Cortex of kidney (tissue), 1 donor: ENCODE measurements around the gene CENPF.
"Not testable (repeated sequence)": the region's sequence is repeated elsewhere in the genome, so short reads cannot be mapped to it uniquely, and the experiment has no call there.

Experiments
- DNase-seq: peaks from one replicate; lab custom pipeline; 2025; lab: John Stamatoyannopoulos, UW

The CENPF gene

DNA sequence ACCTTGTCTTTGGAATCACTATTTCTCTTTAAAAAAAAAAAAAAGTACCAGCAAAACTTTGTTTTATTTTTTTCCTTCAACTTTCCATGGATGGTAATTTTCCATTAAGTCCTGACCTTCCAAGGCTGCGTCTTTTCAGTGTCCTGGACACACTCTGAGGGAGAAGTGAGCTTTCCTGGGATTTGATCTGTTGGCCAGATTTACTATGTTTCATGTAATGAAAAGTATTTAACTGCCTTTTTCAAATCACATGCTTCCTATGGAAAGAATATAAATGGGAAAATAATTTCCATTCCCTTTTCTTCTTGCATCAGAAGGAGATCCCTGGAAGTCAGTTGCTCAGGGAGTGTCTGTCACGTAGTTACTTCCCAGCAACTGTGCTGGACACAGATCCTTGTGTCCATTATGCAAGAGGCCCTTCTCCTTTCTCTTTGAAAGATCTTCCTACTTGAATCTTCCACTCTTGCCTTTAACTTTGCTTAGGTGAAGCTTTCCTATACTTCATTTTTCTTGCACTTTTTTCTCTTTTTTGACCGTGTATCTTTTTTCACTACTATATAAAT, 59.3 kb downstream of the CENPF start:
- DNase-seq = no peak

DNA sequence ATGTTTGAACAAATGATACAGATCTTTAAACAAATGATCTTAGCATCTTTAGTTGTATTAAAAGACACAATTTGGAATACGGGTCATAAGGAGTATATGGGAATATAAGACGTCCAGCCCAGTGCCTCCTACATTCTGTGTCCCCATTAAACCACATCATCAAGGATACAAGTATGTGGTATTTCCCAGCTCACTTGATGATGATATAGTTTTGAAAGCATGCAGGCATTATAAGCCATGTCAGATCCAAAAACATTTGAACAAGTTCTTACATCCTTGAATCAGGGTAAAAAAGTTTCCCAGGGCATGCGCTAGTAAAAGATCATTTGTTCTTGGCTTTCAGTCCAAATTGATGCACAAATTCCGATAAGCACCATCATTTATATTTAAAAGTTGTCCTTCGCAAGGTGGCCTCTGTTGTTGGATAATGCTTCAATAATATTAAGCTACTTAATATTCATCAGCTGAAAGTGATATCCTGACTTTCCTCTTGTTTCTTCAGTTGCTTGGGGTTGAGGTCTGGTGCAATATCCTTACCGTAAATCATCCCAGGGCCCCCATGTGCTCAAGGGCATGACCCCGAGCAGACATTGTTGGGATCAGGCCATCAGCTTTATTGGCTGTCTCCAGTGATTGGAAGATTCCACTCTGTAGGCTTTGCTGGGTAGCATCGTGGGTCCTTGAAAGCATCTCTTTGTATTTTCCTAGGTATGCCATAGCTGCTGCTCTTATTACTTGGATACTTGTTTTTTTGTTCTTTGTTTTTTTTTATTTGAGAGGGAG, 61.8 kb downstream of the CENPF start:
- DNase-seq = no peak

DNA sequence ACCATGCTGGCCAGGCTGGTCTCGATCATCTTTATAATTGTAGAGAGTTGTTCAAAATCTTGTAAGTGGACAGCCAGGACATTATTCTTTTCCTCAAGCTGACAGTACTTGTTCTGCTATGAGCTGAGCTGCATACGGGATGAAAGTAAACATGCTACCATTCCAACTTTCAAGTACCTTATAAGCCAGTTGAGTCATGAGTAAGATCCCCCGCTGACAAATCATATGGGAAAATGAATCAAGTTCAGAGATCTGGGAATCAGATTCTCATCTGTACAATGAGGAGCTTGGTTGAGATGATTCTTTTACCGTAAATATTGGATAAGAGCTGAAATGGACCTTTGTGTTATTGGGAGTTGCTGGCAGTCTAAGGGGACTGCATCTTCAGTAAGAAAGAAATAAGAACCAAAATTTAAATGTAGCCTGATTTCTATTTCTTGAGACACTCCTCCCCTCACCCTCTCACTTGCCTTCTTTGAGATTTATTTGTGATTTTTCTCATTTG, 62.7 kb downstream of the CENPF start:
- DNase-seq = no peak

DNA sequence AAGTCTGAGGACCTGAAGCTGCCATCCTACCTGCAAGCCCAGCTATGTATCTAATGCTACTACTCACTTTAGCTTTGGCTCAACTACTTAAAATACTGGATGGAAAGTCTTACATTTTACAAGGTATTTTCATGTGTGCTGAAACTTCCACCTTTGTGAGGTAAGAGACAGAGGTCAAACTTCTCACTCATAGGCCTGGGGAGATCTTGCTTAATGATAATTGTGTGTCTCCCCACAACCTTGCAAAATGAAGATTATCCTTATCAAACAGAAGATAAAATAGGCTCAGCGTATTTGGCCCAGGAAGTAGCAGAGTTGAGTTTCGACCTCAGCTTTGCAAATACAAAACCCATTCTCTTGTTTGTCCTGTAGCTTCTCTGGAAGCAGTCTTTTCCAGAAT, 63.7 kb downstream of the CENPF start:
- DNase-seq = no peak

DNA sequence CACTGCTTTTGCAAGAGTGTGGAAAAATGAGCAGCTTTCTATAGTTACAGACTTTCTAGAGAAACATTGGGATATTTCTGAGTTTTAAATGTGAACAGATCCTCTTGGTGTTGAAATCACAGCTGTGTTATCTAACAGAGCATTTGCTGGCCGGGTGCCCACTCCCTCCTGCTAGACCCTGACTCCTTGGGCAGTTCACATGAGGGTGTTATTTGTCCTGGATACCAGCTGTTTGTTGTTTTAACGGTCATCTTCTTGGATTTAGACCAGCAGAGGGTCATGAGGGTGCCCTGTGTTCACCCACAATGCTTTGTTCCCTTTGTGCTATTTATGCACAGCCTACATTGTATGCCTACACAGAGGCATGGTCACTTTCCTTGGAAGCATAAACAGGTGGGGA, 67.1 kb downstream of the CENPF start:
- no peak for DNase-seq

DNA sequence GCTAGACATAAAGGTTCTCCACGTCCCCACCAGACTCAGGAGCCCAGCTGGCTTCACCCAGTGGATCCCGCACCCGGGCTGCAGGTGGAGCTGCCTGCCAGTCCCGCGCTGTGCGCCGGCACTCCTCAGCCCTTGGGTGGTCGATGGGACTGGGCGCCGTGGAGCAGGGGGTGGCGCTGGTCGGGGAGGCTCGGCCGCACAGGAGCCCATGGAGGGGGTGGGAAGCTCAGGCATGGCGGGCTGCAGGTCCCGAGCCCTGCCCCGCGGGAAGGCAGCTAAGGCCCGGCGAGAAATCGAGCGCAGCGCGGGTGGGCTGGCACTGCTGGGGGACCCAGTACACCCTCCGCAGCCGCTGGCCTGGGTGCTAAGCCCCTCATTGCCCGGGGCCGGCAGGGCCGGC, 70.0 kb downstream of the CENPF start:
- not testable (repeated sequence) for DNase-seq

DNA sequence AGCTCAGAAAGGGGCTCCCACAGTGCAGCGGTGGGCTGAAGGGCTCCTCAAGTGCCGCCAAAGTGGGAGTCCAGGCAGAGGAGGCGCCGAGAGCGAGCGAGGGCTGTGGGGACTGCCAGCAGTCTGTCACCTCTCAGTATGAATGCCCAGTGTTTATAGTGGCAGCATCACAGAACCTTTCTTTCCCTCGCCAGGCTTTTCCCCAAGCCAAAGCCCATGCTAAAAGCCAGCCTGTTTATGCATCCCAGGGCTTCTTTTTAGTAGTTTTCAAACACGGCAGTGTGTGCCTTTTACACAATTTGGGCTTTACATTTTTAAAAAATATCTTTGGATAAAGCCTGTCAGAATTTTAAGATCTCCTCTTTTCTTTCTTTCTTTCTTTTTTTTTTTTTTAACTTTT, 70.6 kb downstream of the CENPF start:
- no peak for DNase-seq

DNA sequence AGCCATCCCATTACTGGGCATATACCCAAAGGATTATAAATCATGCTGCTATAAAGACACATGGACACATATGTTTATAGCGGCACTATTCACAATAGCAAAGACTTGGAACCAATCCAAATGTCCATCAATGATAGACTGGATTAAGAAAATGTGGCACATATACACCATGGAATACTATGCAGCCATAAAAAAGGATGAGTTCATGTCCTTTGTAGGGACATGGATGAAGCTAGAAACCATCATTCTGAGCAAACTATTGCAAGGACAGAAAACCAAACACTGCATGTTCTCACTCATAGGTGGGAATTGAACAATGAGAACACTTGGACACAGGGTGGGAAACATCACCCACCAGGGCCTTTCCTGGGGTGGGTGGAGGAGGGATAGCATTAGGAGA, 72.5 kb downstream of the CENPF start:
- DNase-seq = not testable (repeated sequence)

DNA sequence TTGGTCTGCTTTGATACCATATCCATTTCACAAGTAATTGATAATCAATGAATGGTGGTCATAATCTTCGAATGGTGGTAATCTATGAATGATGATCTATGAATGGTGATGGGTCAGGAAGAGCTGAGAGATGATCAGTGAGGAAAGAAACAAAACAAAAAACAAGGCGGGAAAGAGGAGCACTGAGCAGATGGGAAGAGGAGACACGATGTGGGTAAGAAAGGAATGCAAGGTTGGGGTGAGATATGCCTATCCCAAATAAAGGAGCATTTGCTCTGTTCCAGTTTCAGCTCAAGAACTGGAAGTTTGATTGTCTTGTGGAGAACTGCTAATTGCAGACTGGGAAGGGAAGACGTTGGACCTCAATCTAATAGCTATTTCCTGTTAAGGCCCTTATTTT, 73.8 kb downstream of the CENPF start:
- no peak for DNase-seq

DNA sequence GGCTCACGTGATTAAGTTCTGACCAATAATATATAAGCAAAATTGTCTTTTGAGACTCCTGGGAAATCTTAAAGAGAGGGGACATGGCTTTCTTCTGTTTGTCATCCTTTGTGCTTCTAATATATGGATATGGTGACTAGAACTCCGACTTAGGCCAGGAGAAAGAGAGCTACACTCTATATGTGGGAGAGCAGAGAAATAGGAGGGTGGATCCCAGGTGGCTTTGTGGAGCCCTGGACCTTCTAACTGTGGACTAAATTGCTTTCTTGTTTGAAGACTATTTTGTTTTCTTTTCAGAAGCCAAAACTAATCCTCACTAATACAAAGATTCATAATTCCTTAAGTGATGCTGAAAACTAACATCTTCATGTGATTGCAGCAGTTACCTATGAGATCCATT, 75.0 kb downstream of the CENPF start:
- DNase-seq = no peak

DNA sequence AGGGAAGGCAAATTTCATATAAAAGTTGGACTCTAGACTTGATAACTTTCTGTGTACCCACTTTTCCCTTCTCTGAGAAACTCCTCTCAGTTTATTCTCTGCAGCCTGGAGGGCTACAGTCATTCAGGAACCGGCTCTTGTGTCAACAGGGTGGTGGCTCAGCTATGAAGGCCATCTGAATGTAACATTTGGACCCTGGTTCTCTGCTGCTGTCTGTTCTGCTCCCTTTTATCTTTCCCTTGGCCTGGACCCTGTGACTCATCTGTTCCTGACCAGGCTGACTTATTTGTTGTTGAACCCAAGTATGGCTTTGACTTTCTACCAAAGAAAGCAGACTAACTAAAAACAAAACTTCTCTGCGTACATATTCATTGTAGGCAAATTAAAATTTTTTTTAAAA, 75.4 kb downstream of the CENPF start:
- no peak for DNase-seq

DNA sequence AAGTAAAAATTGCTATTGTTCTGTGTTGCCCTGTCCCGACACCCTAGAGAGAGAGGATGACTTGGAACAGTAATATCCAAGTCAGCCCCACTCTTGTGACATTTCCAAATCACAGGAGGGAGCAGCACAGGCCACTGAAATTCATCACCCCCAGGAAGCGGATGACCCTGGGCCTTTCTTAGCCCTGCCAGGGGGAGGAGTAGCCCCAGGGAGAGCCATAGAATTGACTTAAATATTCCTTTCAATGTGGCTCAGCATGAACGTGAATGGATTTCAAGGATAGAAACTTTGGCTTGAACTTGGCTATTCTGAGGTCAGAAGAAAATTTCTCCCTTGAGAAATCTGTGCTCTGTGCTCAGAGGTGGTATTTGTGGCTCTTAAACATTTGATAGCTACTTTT, 80.6 kb downstream of the CENPF start:
- DNase-seq = no peak

DNA sequence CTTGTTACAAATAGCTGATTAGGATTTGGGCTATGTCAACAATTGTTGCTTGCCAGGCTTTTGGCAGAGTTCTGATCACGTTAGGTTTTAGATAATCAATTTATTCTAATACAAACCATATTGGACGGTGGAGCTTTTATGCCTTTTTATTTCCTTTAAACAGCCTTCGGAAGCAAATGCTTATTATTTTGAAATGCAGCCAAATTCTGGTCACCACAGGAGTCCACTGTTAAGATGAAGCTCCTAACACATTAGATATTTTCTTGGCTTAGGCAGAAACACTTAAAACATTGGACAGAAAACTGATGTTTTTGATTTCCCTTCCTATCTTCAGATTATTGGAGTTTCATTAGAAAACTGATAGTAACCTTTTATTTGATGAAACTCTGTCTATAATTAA, 82.9 kb downstream of the CENPF start:
- no peak for DNase-seq

DNA sequence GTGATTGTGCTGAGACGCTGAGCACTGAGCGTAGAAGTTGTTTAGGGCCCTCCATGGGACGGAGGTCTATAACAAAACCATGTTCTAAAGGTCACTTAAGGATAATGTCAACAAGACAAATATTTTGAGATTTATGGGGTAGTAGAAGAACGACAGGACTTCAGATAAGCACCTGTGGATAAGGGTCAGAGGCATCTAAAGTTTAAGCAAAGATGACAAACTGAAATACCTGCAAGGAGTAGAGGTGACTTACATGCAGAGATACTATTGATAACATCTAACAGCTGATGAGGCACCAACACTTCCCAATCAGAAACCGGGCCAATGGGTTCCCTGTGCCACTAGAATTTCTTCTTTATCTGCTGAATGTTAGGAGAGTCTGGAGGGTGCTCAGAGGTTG, 83.5 kb downstream of the CENPF start:
- DNase-seq = no peak

DNA sequence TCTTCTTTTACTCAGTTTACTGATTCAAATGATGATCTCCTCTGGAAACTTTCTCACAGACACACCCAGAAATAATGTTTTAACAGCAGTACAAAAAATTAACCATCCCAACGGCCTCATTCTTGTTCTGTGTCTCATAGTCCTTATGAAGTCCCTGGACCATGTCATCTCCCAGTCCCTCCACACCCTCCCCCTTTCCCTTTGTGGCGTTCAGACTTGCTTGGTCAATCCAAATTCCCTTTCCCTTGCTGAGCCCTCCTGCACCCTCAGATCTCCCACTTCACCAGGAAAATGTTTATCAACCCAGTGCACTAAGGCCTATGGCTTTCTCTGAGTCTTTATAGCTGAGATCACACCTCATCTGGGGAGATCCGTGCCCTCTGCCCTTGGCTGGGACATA, 85.9 kb downstream of the CENPF start:
- DNase-seq = no peak

DNA sequence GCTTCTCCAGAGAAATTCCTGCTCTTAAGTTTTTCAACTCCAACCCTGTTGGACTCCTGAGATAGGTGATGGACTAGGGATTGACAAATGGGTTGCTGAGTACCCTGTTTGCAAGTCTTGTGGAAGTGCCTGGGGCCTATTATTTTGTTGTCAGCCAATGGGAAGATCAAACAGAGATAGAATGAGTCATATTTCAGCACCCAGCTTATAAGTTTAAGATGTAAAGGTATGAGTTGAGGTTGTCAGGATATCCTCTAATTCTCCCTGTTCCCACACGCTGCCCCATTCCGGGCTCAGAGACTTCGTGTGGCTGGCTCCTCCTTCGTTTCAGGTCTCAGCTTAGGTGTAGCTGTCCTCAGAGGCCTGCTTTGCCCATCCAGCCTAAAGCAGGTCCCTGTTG, 91.8 kb downstream of the CENPF start:
- DNase-seq = no peak

DNA sequence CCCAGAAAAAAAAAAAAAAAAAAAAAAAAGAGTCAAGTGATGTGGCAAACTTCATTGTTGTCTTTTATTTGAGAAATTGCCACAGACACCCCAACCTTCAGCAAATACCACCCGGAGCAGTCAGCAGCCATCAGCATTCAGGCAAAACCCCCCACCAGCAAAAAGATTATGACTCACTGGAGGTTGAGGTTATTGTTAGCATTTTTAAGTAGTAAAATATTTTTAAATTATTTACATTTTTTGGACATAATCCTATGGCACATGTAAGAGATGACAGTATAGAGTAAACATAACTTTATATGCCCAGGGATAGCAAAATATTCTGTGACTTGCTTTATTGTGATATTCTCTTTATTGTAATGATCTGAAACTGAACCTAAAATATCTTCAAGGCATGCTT, 95.6 kb downstream of the CENPF start:
- DNase-seq = no peak

DNA sequence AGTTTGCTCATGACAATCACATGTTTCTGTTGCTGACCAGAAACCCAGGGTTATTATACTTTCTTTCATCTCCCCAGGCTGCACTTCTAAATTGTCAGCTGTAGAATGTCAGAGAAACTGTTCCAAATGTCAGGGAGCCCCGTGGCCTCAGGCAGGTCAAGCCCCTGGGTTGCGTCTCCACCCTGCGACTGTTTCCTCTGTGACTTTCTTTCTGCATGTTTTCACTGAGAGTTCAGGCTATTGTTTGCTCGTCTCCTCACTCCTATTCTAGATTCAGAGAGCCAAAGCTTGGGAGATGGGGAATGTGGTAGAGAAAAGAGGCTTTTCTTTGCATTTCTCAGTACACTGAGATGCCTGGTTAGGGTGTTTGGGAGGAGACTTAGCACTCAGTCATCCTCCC, 97.4 kb downstream of the CENPF start:
- no peak for DNase-seq

DNA sequence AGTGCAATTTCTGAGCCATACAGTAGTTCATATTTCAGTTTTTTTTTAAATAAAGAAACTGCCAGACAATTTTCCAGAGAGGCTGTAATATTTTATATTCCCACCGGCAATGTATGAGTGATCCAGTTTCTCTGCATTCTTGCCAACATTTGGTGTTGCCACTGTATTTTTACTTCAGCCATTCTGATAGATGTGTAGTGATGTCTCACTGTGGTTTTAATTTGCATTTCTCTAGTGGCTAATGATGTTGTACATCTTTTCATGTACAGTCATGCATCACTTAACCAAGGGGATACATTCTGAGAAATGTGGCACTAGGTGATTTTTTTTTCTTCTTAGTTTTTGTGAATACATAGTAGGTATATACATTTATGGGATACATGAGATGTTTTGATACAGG, 99.6 kb downstream of the CENPF start:
- no peak for DNase-seq

DNA sequence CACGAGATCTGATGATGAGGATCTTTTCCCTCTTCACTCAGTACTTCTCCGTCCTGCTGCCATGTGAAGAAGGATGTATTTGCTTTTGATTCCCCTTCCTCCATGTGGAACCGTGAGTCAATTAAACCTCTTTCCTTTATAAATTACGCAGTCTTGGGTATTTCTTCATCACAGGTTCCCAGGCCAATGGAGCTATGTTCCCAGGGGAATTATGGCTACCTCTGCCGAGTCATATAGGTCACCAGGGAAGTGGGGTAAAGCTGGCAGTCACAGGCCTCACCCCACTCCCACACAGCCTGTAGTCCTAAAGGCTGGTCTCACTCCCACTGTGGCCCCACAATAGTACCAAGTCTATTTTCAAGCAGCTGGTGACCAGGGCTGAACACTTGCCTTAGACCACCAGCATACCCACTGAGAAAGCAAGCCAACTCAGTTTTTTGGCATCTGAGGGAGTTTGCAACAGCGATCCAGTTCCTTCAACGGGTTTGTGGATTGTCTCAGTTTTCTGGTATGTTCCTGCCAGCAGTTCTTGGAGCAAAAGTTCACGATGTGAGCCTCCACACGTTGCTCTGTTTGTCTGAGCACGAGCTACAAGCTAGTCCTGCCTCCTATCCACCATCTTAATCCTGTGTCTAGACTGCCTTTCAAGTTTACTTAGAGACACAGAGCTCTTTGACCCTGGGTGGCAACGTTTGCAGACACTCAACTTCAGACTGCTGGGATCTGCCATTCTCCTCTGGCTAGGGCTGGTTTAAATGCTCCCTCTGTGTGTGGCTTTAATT, 104.5 kb downstream of the CENPF start:
- DNase-seq = no peak

DNA sequence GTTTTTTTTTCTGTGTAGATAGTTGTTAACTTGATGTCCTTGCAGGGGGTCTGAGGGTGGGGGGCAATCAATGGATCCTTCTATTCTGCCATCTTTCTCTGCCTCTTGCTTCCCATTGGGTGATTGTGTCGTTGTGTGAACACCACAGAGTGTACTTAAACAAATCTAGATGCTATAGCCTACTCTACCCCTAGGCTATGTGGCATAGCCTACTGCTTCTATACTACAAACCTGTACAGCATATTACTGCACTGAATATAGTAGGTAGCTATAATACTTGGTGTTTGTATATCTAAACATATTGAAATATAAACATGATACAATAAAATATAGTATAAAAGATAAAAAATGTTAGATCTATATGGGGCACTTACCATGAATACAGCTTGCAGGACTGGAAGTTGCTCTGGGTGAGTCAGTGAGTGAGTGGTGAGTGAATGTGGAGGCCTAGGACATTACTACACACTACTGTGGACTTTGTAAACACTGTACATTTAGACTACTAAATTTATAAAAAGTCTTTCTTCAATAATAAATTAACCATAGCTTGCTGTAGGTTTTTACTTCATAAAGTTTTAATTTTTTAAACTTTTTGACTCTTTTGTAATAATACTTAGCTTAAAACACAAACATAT, 105.4 kb downstream of the CENPF start:
- no peak for DNase-seq

DNA sequence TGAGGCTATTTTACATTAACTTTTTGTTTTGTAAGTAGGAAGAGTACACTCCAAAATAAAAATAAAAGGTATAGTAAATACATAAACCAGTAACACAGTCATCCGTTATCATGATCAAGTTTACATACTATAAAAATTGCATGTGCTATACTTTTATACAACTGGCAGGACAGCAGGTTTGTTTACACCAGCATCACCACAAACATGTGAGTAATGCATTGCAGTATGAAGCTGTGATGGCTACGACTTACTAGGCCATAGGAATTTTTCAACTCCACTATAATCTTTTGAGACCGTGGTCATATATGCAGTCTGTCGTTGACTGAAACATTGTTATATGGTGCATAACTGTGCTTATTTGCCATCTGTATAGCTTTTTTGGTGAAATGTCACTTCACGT, 106.2 kb downstream of the CENPF start:
- no peak for DNase-seq

DNA sequence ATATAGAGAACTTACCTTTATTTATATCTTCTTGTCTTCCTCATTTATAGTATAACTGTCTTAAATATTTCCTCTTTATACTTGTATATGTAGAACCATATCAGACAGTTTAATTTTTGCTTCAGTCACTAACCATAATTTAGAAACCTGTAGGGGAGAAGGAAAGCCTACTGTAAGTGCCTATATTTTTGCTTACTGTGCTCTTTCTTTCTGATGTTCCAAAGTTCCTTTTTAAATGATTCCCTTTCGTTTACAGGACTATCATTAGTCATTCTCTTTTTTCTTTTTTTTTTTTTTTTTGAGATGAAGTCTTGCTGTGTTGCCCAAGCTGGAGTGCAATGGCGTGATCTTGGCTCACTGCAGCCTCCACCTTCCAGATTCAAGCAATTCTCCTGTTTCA, 109.7 kb downstream of the CENPF start:
- no peak for DNase-seq
